A172 (cell line): Measurements from ENCODE around the gene KCNF1. TPM values are rescaled to one million over a fixed set of nuclear protein-coding genes. Genes with fewer than 3 reads are reported as not detected.
"Not testable (repeated sequence)": the region's sequence is repeated elsewhere in the genome, so short reads cannot be mapped to it uniquely, and the experiment has no call there.

Experiments
- DNase-seq: peaks from one replicate; pipeline ENCODE4 v3.0.0-alpha.2; 2015; ENCODE audit warnings: low spot score
- total RNA-seq: library from RNA; depleted of rRNA; stranded (reverse); fragments of >200 nt; shearing (Covaris generic); gene quantifications from 2 replicates; pipeline ENCODE4 v1.2.3, GENCODE V29; 2014

The KCNF1 gene
- total RNA-seq, 1 experiment from 2014 or later = 0.71 TPM

GRCh38 chr2:10939058-10939457, 27.3 kb downstream of the KCNF1 start:
- DNase-seq = no peak

DNA sequence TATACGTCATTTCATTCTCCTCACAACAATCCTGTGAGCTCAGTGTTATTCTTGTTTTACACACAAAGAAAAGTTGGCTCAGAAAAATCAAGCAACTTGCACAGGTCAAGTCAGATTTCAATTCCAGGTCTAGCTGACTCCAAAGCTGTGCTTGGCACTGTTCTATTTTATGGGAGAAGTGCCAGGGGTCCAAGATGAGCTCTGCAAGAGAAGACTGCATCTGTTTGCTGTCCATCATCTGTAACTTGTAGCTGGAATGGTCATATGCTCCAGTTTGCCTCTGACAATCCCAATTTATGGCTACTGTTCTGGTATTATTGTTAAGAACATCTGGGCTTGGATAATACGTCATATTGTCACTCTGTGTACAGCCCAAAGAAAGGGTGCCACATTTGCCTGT, 28.9 kb downstream of the KCNF1 start:
- no peak for DNase-seq

DNA sequence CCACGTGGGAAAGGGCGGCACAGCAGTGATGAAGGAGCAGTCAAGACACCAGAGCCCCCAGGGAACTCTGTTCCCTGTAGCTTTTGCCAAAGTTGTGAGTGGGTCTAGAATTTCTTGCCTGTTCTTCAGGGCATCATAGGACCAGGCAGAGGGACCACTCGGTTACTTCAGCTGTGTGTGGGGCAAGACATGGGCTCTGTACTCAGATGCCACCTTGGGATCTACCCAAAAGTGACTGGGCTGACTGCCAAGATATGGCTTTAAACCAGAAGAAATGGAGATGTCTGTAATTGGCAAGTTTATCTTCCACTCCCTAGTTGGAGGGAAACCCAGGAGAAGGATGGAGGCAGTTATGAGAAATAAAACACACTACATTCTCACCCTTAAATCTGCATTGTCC, 29.6 kb downstream of the KCNF1 start:
- DNase-seq = no peak

- no peak for DNase-seq
Measured at GRCh38 chr2:10944799-10945198, 33.1 kb downstream of the KCNF1 start.

- no peak for DNase-seq
Measured at GRCh38 chr2:10946394-10946793, 34.7 kb downstream of the KCNF1 start.

- no peak for DNase-seq
Measured at GRCh38 chr2:10947005-10947440, 35.3 kb downstream of the KCNF1 start.

- no peak for DNase-seq
Measured at GRCh38 chr2:10947446-10948187, 35.9 kb downstream of the KCNF1 start.

DNA sequence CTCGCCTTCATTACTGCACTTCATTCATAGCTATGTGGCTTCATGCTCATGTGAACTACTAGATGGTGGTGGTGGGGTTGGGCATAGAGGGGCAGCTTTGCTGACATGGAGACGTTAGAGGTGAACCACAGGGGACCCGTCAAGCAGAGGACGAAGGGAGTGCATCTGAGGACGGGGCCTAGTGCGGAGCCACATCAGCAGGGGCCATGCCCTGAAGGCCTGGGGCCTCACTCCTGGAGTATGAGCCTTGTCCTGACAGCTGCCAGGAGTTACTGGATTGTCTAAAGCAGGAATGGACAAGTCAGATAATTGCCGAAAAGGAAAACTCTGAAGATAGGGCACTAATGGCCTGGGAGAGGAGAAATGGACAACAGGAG, 36.4 kb downstream of the KCNF1 start:
- no peak for DNase-seq

GRCh38 chr2:10948606-10949230, 37.0 kb downstream of the KCNF1 start:
- no peak for DNase-seq

DNA sequence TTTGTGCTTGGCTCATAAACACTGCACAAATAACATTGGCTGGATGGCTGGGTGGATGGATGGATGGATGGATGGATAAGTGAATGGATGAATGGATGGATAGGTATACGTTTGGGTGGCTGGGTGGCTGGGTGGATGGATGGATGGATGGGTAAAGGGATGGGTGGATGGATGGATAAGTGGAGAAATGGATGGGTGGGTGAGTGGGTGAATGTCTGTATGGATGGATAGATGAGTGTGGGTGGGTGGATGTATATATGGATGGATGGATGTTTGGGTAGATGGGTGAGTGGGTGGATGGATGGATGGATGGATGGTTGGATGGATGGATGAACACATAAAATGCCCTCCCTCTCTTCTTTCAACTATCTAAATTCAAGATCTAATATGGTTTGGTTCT, 38.1 kb downstream of the KCNF1 start:
- DNase-seq = no peak

- DNase-seq = no peak
Measured at GRCh38 chr2:10951558-10952414, 40.1 kb downstream of the KCNF1 start.

DNA sequence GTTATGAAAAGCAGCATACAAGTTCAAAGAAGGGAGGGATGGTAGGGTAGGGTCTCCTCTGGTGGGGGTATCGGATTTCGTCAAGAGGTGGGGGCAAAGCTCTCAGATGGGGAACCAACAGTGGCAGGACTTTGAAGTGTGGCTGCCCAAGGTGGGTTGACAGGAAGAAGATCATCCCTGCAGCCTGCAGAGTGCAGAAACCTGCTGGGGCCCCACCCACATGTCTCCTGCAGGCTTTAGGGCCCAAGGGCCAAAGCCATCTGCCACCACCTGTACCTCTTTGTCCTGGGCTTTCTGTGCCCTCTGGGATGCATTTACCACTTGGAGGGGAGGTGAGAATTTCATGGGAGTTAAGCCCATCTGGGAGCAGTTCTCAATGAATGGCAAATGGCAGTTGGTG, 42.7 kb downstream of the KCNF1 start:
- DNase-seq = no peak

DNA sequence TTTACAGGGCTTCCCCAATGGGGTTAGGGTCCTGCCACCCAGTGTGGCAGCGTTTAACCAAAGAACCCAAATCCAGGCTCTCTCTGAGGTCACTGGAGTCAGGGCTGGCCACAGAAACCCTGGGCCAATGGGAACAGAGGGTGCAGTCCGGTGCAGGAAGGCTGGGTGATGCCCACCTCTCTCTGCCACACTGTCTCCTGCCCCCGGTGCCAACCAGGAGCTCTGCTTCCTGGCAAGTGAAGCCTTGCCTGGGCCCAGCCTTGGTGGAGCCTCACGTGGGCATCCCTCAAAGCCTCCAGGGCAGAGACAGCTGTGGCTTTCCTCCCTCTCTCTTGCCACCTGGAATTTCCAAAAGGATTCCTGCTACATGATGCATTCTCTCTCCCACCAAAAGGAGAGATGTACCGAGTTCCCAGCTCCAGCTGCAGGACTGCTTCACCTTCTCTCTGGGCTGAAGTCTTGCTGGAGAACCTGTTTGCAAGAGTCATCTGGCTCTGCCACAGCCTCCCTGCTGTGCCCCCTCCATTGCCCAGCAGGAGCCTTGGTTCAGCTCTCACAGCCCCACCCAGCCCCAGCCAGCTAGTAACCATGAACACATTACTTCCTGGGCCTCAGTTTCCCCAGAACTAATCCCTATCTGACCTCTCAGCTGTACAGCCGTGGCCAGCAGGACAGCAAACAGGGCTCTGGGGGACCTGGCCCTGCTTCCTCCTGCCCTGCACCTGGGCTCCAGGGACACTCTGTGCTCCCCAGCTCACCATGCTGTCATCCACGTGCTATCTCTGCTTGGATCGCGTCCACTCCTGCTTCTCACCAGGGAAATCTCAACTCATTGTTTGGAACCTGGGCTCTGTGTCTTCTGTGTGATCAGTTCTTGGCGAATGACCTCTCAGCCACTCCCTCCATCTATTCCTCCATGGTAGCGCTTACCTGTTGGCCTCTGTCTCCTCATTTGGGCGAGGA, 43.4 kb downstream of the KCNF1 start:
- DNase-seq = peak; percentile 19

DNA sequence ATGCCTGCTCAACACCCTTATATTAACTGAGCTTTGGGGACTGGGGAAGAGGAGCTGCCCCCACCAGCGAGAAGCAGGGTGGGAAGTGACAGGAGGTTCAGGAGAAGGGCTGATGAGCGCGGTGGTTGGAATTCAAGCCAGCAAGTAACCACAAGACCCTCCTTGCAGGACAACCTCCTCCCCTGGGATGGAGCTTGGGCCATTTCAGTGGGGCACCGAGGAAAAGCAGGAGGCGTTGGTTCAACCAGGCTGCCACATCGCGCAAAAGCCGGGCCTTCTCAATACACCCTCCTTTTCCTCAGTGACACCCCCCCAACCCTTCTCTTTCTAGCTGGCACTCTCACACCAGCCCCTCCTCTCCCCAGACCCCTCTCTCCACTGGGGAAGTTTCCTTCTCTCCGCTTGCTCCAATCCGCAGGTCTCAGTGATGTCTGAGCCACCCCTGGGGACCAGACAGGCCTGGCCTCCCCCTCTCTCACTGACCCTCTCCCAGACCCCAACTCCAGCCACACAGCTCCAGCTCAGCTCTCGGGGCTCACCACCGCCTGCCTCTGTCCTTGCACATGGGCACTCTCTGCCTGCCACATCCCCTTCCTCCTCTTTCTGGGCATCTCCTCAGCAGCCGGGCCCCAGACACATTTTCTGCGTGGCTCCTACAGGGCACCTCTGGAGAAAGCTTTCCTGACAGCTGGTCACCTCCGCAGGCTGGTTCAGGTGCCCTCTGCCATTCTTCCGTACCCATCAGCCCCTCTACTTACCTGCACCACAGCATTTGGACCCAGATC, 44.5 kb downstream of the KCNF1 start:
- no peak for DNase-seq

DNA sequence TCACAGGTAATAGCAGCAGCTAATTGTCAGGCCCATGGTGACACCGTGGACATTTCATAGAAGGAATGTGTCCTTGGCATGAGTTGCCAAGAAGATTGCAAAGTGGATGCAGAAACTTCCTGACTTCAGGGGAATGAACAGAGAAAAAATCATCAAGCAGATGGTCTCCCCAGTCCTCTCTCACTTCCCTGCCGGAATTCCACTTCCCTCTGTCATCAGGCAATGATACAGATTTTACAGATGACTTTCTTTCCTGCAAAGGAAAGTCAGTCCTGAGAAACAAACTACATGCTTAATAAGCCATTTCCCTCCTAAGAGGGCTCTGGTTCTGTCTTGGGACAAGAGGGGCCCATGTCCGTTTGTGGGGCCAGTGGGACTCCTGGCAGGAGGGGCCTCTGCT, 45.7 kb downstream of the KCNF1 start:
- DNase-seq = no peak

- not testable (repeated sequence) for DNase-seq
Measured at GRCh38 chr2:10958452-10958851, 46.7 kb downstream of the KCNF1 start.

DNA sequence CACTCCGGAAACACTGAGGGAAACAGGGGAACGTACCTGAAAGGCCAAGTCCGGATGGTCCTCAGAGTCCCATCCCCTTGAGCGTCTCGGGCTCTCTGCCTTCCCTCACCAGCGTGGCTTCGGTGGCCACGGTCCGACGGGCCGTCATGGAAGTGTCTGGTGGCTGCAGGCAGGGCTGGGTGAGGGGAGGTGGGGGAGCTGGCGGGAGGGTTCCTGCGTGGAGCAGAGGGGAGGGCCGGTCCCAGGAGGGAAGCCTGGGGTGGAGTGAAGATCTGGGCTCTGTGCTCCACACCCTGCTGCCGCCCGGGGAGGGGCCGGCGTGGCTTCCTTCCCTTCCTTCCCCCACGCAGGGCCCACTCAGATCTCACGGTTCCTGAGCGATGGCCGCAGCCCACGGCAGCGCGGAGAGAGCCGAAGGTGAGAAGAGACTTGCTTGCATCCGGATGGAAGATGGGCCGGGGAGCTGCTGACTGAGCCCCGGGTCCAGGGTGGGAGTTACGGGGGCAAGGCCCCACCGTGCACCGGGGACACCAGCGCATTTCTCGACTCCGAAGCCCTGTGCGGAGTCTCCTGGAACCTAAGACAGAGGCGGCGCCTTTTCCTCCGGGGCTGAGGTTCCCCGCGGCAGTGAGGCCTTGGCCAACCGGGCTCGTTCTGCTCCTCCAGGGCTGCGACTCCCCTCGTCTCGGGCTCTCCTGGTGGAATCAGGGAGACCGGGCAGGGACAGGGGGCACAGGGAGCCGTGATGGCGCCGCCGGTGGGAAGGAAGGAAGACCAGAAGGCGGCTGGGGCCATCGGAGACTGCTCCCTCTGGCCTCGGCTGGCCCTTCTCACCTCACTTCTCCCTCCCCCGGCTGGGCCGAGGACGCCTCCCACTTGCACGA, 49.1 kb downstream of the KCNF1 start:
- DNase-seq = no peak

- DNase-seq = no peak
Measured at GRCh38 chr2:10961490-10961875, 49.7 kb downstream of the KCNF1 start.

DNA sequence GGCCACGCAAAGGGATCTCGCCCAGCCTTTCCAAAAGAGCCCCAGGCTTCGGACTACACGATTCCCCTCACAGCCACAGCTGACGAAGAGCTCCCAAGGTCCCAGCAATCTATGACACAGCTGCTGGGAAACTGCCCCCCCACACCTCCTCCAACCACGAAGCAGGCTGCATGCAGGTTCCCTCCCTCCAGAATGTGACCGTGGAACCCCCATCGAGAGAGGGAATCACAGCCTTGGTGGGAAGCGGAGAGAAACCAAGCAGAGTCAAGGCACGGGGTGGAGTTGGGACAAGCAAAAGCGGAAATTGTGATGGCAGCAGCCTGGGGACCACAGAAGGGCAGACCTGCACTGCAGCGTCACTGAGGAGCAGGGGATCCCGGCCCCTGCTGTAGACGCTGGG, 50.3 kb downstream of the KCNF1 start:
- DNase-seq = no peak

DNA sequence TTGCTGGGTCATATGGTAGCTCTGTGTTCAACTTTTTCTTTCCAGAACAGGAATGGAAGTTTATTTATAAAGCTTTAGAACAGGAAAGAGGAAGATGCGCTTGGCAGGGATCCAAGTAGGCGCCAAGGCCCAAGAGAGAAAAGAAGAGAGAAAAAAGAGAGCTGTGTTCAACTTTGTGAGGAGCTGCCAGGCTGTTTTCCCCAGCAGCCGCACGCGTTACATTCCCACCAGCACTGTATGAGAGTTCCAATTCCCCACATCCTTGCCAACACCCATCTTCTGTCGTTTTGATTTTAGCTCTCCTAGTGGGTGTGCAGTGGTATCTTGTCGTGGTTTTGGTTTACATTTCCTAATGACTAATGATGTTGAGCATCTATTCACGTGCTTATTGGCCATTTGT, 51.4 kb downstream of the KCNF1 start:
- DNase-seq = peak; percentile 14
